SK-N-SH treated with all-trans-retinoic acid at 6 μM for 48 hours (cell line): ENCODE data around the gene CBX1.

Source experiments
- ZFP30 ChIP-seq: fragments of 450-650 bp; formaldehyde crosslinking; IDR thresholded peaks from 2 replicates; pipeline ENCODE4 v1.5.0; 2022; ENCODE audit warnings: mild to moderate bottlenecking, moderate library complexity
- TF ChIP-seq, protein P1 (sequence below): fragments of 250-450 bp; sonication (Bioruptor Pico); IDR thresholded peaks from 2 replicates; pipeline ENCODE4 v1.8.0; 2020; ENCODE audit warnings: mild to moderate bottlenecking, moderate library complexity, borderline replicate concordance

DNA sequence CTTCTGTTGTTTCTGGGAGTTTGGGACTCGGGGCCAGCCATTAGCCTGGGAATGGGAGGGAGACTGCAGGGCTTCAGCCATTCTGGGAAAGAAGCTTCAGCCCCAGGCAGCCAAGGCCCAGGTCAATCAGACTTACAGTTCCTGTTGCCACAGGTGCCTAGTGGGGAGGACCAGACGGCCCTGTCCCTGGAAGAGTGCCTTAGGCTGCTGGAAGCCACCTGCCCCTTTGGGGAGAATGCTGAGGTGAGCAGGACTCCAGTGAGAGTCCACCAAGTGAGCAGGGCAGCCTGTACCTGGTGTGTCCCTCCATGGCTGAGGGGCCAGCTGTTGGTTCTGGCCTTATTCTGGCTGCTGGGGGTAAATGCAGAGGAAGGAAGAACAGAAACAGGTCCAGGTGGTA, 44.4 kb downstream of the CBX1 start:
- TF ChIP-seq, protein P1, sequence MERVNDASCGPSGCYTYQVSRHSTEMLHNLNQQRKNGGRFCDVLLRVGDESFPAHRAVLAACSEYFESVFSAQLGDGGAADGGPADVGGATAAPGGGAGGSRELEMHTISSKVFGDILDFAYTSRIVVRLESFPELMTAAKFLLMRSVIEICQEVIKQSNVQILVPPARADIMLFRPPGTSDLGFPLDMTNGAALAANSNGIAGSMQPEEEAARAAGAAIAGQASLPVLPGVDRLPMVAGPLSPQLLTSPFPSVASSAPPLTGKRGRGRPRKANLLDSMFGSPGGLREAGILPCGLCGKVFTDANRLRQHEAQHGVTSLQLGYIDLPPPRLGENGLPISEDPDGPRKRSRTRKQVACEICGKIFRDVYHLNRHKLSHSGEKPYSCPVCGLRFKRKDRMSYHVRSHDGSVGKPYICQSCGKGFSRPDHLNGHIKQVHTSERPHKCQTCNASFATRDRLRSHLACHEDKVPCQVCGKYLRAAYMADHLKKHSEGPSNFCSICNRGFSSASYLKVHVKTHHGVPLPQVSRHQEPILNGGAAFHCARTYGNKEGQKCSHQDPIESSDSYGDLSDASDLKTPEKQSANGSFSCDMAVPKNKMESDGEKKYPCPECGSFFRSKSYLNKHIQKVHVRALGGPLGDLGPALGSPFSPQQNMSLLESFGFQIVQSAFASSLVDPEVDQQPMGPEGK (CRISPR knock-in tag), result no peak
- TF ChIP-seq ZFP30, result no peak
